Stomach smooth muscle (tissue), 2 donors: ENCODE data around the gene SYN1.
"Not testable (repeated sequence)": the region's sequence is repeated elsewhere in the genome, so short reads cannot be mapped to it uniquely, and the experiment has no call there.

ENCODE experiments used
- H3K27ac ChIP-seq: one replicate; pipeline ENCODE4 v1.7.0; 2013; ENCODE audit warnings: mild to moderate bottlenecking, low read length, inconsistent platforms
- H3K27me3 ChIP-seq, 2 donors: one replicate each; pipeline ENCODE4 v1.7.0; 2013; ENCODE audit warnings: low read length in 2 of 2; ENCODE audit not compliant: insufficient read depth in 2 of 2, control insufficient read depth in 1 of 2
- H3K36me3 ChIP-seq, 2 donors: one replicate each; pipeline ENCODE4 v1.7.0; 2013; ENCODE audit warnings: low read length in 2 of 2; ENCODE audit not compliant: control insufficient read depth in 2 of 2, insufficient read depth in 2 of 2
- H3K4me1 ChIP-seq: one replicate; pipeline ENCODE4 v1.7.0; 2013; ENCODE audit warnings: low read length; ENCODE audit not compliant: control insufficient read depth, insufficient read depth
- H3K4me3 ChIP-seq, 2 donors: one replicate each; pipeline ENCODE4 v1.7.0; 2013; ENCODE audit warnings: low read length in 2 of 2
- H3K9ac ChIP-seq, 2 donors: one replicate each; pipeline ENCODE4 v1.7.0; 2013; ENCODE audit warnings: low read length in 2 of 2, mild to moderate bottlenecking in 1 of 2
- H3K9me3 ChIP-seq, 2 donors: one replicate each; pipeline ENCODE4 v1.7.0; 2013; ENCODE audit warnings: low read length in 2 of 2; ENCODE audit not compliant: control insufficient read depth in 2 of 2
- donor health status: healthy.
- donor health status: Pancreatic carcinoma.

SYN1 gene

GRCh38 chrX:47618923-47619485 lies 653 bp downstream of the SYN1 start:
- H3K9me3 ChIP-seq, result peaks cover 0 to 5% of the 10 kb centered on the region in 2 donors
- H3K4me3 ChIP-seq, result no peak overlapping the region
- no peaks in the 10 kb centered on the region for H3K36me3 ChIP-seq
- no peak overlapping the region for H3K27ac ChIP-seq
- peaks cover 5% of the 10 kb centered on the region for H3K4me1 ChIP-seq
- H3K27me3 ChIP-seq, result peaks cover 11 to 24% of the 10 kb centered on the region in 2 donors
- no peak overlapping the region for H3K9ac ChIP-seq

- peaks cover 2% of the 10 kb centered on the region for H3K4me1 ChIP-seq
- H3K27ac ChIP-seq, result no peak overlapping the region
- H3K9ac ChIP-seq, result no peak overlapping the region
- peaks cover 3 to 11% of the 10 kb centered on the region in 2 donors for H3K27me3 ChIP-seq
- no peak overlapping the region for H3K4me3 ChIP-seq
- H3K9me3 ChIP-seq, result peaks cover 0 to 3% of the 10 kb centered on the region in 2 donors
- H3K36me3 ChIP-seq, result no peaks in the 10 kb centered on the region
Observed at GRCh38 chrX:47614618-47615017, 5.0 kb downstream of the SYN1 start.

DNA sequence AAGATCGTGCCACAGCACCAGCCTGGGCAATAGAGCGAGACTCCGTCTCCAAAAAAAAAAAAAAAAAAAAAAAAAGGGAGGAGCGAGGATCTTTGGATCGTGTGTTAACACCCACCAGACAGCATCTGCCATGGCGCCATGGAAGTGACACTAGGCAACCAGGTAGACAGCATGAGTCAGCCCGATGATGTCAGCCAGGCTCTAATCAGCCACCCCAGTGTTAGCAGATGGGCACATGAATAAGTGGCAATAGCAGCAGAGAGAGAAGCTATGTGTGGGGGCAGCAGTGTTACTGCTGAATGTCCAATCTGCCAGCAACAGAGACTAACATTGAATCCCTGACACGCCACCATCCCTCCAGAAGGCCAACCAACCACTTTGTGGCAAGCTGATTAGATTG lies 6.6 kb downstream of the SYN1 start:
- Histone ChIP-seq H3K36me3 (no peaks in the 10 kb centered on the region), H3K27ac (no peak overlapping the region), H3K9me3 (peaks cover 0 to 3% of the 10 kb centered on the region in 2 donors), H3K27me3 (peaks cover 0 to 14% of the 10 kb centered on the region in 2 donors), H3K9ac (no peak overlapping the region), H3K4me3 (no peak overlapping the region), H3K4me1 (no peaks in the 10 kb centered on the region)

DNA sequence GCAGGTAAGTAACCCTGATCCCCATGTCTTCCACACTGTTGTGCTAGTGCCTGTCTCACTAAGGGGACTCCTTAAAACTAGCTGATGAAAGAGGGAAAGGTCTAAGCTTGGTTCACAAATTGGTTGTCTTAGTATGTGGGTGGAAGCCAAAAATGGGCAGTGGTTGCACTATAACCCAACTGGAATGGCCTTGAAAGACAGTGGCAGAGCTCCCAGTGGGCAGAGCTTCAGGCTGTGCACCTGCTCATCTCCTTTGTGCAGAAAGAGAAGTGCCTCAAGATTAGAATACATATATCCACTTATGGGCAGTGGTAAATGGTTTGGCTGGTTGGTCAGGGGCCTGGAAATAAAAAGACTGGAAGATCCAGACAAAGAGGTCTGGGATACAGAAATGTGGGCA lies 7.2 kb downstream of the SYN1 start:
- H3K27me3 ChIP-seq, result peaks cover 0 to 14% of the 10 kb centered on the region in 2 donors
- no peak overlapping the region for H3K4me3 ChIP-seq
- no peaks in the 10 kb centered on the region for H3K36me3 ChIP-seq
- no peak overlapping the region for H3K9ac ChIP-seq
- peaks cover 0 to 3% of the 10 kb centered on the region in 2 donors for H3K9me3 ChIP-seq
- no peak overlapping the region for H3K27ac ChIP-seq
- H3K4me1 ChIP-seq, result no peaks in the 10 kb centered on the region

- no peak overlapping the region for H3K27ac ChIP-seq
Observed at GRCh38 chrX:47611926-47612325, 7.7 kb downstream of the SYN1 start.

DNA sequence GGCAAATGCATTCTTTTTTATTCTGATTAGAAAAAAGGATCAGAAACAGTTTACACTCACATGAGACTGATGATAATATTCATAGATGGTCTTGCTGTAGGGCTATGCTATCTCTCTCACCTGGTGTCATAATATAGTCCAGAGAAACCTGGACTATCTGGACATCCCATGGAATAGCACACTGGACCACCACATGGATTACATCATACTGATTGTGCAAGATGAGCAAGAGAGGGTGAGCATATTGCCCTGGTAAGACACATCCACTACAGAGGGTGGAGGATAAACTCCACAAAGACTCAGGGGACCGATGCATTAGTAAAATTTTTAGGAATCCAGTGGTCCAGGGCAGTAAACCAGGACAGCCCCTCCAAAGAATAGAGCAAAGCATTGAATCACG lies 8.2 kb downstream of the SYN1 start:
- H3K27ac ChIP-seq, result no peak overlapping the region
- no peak overlapping the region for H3K9ac ChIP-seq
- peaks cover 0 to 3% of the 10 kb centered on the region in 2 donors for H3K9me3 ChIP-seq
- H3K27me3 ChIP-seq, result peaks cover 0 to 14% of the 10 kb centered on the region in 2 donors
- H3K4me1 ChIP-seq, result no peaks in the 10 kb centered on the region
- no peak overlapping the region for H3K4me3 ChIP-seq
- H3K36me3 ChIP-seq, result no peaks in the 10 kb centered on the region

More at GRCh38 chrX:47611926-47612325, 7.7 kb downstream of the SYN1 start:
- Histone ChIP-seq H3K9me3 (peaks cover 0 to 3% of the 10 kb centered on the region in 2 donors), H3K36me3 (no peaks in the 10 kb centered on the region), H3K4me1 (no peaks in the 10 kb centered on the region), H3K4me3 (no peak overlapping the region), H3K27me3 (peaks cover 0 to 14% of the 10 kb centered on the region in 2 donors), H3K9ac (no peak overlapping the region)

DNA sequence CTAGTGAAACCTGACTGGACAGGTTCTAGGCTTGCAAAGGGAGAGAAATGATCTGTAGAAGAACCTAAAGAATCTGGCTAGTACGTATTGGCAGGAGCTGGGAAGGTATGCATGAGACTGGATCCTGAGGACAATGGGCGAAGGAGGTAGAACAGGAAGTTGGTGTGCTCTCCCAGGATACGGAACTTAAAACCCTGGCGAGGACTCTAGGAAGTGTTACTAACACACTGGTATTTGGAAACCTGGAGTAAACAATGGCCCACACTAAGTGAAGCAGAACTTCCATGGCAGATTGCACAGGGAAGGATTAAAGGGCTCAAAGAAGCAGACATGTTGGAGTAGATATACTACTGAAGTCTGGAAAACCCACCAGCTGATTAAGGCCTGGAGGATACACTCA lies 9.1 kb downstream of the SYN1 start:
- peaks cover 0 to 12% of the 10 kb centered on the region in 2 donors for H3K27me3 ChIP-seq
- H3K27ac ChIP-seq, result no peak overlapping the region
- no peak overlapping the region for H3K4me3 ChIP-seq
- H3K9me3 ChIP-seq, result no peaks in the 10 kb centered on the region
- H3K9ac ChIP-seq, result no peak overlapping the region
- no peaks in the 10 kb centered on the region for H3K4me1 ChIP-seq
- no peaks in the 10 kb centered on the region for H3K36me3 ChIP-seq

GRCh38 chrX:47608130-47608810 lies 11.4 kb downstream of the SYN1 start:
- Histone ChIP-seq H3K27me3 (peaks cover 0 to 7% of the 10 kb centered on the region in 2 donors), H3K9ac (no peak overlapping the region), H3K4me1 (no peaks in the 10 kb centered on the region), H3K4me3 (no peak overlapping the region), H3K9me3 (no peaks in the 10 kb centered on the region), H3K27ac (no peak overlapping the region), H3K36me3 (no peaks in the 10 kb centered on the region)

DNA sequence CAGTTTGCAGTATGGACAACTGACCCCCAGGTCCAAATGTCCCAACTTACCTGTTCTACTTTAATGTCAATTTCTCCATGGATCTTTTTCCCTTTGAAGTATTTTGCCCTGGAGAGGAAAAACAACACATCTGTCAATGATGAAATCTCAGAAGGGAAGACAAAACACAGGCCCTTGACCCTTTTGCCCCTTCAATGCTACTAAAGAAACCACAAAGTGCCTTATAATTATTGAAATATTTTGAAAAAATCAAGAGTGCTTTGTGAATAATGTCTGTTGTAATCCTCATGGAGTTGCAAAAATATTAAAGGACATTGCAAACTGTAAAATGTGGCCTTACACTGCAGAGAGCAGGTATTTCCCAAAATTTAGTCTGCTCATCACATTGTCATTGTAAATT lies 12.6 kb downstream of the SYN1 start:
- H3K4me3 ChIP-seq, result no peak overlapping the region
- no peaks in the 10 kb centered on the region for H3K4me1 ChIP-seq
- H3K27me3 ChIP-seq, result peaks cover 0 to 7% of the 10 kb centered on the region in 2 donors
- no peaks in the 10 kb centered on the region for H3K36me3 ChIP-seq
- H3K9ac ChIP-seq, result no peak overlapping the region
- no peak overlapping the region for H3K27ac ChIP-seq
- H3K9me3 ChIP-seq, result no peaks in the 10 kb centered on the region

GRCh38 chrX:47605024-47605423 lies 14.6 kb downstream of the SYN1 start:
- H3K4me3 ChIP-seq, result no peak overlapping the region
- H3K9ac ChIP-seq, result no peak overlapping the region
- peaks cover 0 to 5% of the 10 kb centered on the region in 2 donors for H3K27me3 ChIP-seq
- peaks cover 0 to 3% of the 10 kb centered on the region in 2 donors for H3K9me3 ChIP-seq
- no peak overlapping the region for H3K27ac ChIP-seq
- H3K4me1 ChIP-seq, result no peaks in the 10 kb centered on the region
- no peaks in the 10 kb centered on the region for H3K36me3 ChIP-seq

DNA sequence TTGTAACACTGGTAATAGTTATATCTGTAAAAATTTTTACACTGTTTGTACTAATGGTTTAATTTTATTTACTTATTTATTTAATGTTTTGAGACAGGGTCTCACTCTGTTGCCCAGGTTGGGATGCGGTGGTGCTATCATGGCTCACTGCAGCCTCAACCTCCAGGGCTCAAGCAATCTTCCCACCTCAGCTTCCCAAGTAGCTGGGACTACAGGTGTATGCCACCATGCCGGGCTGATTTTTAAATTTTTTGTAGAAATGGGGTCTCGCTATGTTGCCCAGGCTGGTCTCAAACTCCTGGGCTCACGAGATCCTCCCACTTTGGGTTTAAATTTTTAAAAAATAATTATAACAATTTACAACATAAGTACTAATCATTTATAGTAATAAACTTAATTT lies 16.5 kb downstream of the SYN1 start:
- H3K4me3 ChIP-seq, H3K27me3 ChIP-seq, H3K9ac ChIP-seq, H3K27ac ChIP-seq, H3K9me3 ChIP-seq, H3K4me1 ChIP-seq, H3K36me3 ChIP-seq: not testable (repeated sequence)
